Measurements from ENCODE around the gene CYCS. TPM values are rescaled to one million over a fixed set of nuclear protein-coding genes. Genes with fewer than 3 reads are reported as not detected.

CYCS gene
- total RNA-seq, 1 donor from 2014 or later, result 70.7 TPM

DNA sequence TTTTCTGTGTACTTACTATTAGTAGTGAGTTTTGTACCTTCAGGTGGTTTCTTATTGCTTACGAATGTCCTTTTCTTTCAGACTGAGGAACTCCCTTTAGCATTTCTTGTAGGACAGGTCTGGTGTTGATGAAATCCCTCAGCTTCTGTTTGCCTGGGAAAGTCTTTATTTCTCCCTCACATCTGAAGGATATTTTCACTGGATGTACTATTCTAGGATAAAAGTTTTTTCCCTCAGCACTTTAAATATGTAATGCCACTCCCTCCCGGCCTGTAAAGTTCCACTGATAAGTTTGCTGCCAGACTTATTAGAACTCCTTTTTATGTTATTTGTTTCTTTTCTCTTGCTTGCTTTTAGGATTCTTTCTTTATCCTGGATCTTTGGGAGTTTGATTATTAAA, 1.7 kb upstream of the CYCS start:
- no peaks in the 10 kb centered on the region for H3K36me3 ChIP-seq (ENCODE audit: control insufficient read depth, insufficient read depth, low read length)
- no peaks in the 10 kb centered on the region for H3K27me3 ChIP-seq (ENCODE audit: control insufficient read depth, insufficient read depth, low read length)
- no peak overlapping the region for H3K4me3 ChIP-seq (ENCODE audit: low read depth, low read length)
- no peak for TF ChIP-seq CTCF (IDR thresholded peaks at IDR 0.05; ENCODE audit: insufficient read depth, low read length, poor library complexity, severe bottlenecking)
- no peak for DNase-seq (ENCODE audit: low read depth)

DNA sequence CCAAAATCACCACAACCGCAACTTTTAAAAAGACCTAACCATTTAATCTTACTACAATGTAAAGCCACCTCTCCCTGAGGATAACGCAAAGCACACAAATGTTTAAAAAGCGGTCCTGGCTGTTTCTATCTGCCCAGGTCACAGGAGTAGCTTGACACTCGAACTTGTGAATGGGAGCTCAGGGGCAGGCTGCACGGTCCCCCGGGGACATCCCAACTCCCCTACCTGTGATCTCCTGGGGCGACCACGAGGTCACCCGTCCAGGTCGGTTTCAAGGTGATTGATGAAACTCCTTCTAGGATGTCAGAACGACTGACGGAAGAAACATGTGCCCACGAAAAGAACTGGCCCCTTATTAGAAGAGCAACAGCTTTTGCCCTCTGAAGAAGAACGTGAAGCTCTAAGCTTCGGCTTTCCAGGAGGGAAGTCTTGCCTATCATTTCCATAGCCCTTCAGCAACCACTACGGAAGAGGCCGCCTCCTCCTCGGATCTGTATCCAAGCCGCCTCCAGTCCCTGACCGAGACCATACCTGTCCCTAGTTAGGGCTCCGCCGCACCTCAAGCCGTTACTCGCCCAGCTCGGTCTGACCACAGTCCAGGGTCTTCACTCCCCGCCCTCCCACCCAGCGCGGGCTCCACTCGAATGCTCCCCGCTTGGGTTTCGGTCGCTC, 459 bp downstream of the CYCS start:
- peaks cover 2% of the 10 kb centered on the region for H3K36me3 ChIP-seq (ENCODE audit: control insufficient read depth, insufficient read depth, low read length)
- no peaks in the 10 kb centered on the region for H3K27me3 ChIP-seq (ENCODE audit: control insufficient read depth, insufficient read depth, low read length)
- H3K4me3 ChIP-seq (ENCODE audit: low read depth, low read length), result peak overlapping the region; percentile 86
- no peak for DNase-seq (ENCODE audit: low read depth)
- TF ChIP-seq CTCF (IDR thresholded peaks at IDR 0.05; ENCODE audit: insufficient read depth, low read length, poor library complexity, severe bottlenecking), result no peak

GRCh38 chr7:25122373-25122772, 2.7 kb downstream of the CYCS start:
- peaks cover 2% of the 10 kb centered on the region for H3K36me3 ChIP-seq (ENCODE audit: control insufficient read depth, insufficient read depth, low read length)
- H3K27me3 ChIP-seq (ENCODE audit: control insufficient read depth, insufficient read depth, low read length), result no peaks in the 10 kb centered on the region
- H3K4me3 ChIP-seq (ENCODE audit: low read depth, low read length), result no peak overlapping the region
- no peak for TF ChIP-seq CTCF (IDR thresholded peaks at IDR 0.05; ENCODE audit: insufficient read depth, low read length, poor library complexity, severe bottlenecking)
- no peak for DNase-seq (ENCODE audit: low read depth)

DNA sequence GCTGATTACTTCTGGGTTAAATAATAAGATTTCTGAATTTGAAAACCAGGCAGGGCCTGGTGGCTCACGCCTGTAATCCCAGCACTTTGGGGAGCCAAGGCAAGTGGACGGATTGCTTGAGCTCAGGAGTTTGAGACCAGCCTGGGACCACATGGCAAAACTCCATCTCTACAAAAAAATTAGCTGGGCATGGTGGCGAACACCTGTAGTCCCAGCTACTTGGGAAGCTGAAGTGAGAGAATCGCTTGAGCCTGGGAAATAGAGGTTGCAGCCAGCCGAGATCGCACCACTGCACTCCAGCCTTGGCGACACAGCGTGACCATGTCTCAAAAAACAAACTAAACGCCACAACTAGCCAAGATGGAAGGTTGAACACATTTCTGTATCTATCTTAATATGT, 3.5 kb downstream of the CYCS start:
- DNase-seq (ENCODE audit: low read depth), result no peak
- Histone ChIP-seq H3K27me3 (ENCODE audit: control insufficient read depth, insufficient read depth, low read length) (no peaks in the 10 kb centered on the region), H3K4me3 (ENCODE audit: low read depth, low read length) (no peak overlapping the region), H3K36me3 (ENCODE audit: control insufficient read depth, insufficient read depth, low read length) (peaks cover 2% of the 10 kb centered on the region)
- no peak for TF ChIP-seq CTCF (IDR thresholded peaks at IDR 0.05; ENCODE audit: insufficient read depth, low read length, poor library complexity, severe bottlenecking)

GRCh38 chr7:25119102-25119501, 6.0 kb downstream of the CYCS start:
- H3K27me3 ChIP-seq (ENCODE audit: control insufficient read depth, insufficient read depth, low read length), result no peaks in the 10 kb centered on the region
- peaks cover 2% of the 10 kb centered on the region for H3K36me3 ChIP-seq (ENCODE audit: control insufficient read depth, insufficient read depth, low read length)
- no peak overlapping the region for H3K4me3 ChIP-seq (ENCODE audit: low read depth, low read length)
- no peak for TF ChIP-seq CTCF (IDR thresholded peaks at IDR 0.05; ENCODE audit: insufficient read depth, low read length, poor library complexity, severe bottlenecking)
- DNase-seq (ENCODE audit: low read depth), result no peak

Data from kidney epithelial cell (primary cell).